ENCODE measurements around the gene ACAP3. TPM values are rescaled to one million over a fixed set of nuclear protein-coding genes. Genes with fewer than 3 reads are reported as not detected.

The ACAP3 gene
- total and polyA plus RNA-seq, 3 experiments from 2014 or later = 6.9 to 38.8 (median 36.4) TPM

DNA sequence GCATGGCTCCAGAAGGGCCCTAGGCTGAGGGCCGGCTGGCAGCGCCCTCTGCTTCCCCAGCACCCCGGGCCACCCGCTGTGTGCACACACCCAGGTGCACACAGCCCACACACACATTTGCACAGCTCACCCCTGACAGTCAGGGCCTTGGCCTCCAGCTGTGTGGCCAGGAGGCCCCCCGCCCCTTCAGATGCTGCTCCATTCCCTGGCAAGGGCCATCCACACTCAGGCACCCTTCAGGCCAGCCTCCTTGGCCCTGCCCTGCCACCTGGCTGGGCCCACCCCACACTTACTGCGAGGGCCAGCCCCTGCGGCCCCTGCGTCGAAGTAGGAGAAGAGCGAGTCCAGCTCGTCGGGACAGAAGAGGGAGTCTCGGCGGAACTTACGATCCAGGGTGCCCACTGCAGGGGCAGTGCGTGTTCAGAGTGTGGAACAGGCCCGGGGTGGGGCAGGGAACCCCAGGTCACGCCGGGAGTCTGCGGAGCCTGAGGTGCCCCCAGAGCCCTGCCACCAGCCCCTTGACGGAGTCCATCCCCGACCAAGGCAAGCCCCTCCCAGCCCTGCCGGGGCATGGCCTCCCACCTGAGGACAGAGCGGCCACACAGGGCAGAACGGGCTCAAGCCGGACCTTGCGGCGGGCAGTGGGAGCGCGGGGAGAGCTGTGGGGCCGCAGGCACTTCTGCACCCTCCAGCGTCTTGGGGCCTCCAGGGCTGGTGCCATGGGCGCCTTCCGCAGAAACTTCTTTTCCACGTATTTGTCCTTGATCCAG is 12.4 kb downstream of the ACAP3 start:
- no peaks in the 10 kb centered on the region for H3K27me3 ChIP-seq (ENCODE audit: insufficient read depth, low read length, poor library complexity, severe bottlenecking)
- CTCF ChIA-PET = interaction anchor here (1.5 kb wide), 1 partner anchor 173 kb away, joined by 6 read pairs; no protein-coding TSS in a partner anchor
- Mint-ChIP-seq H3K4me3 (no peak overlapping the region), H3K36me3 (no peaks in the 10 kb centered on the region), H3K4me1 (peaks cover 0 to 5% (median 4%) of the 10 kb centered on the region in 3 donors), H3K27me3 (no peaks in the 10 kb centered on the region), H3K27ac (no peak overlapping the region), H3K9me3 (no peaks in the 10 kb centered on the region)
- H3K4me1 ChIP-seq (ENCODE audit: insufficient read depth, low read length) = no peaks in the 10 kb centered on the region
- no peaks in the 10 kb centered on the region for H3K36me3 ChIP-seq (ENCODE audit: insufficient read depth, low read length)
- no peak overlapping the region for H3K27ac ChIP-seq (ENCODE audit: low read depth, low read length)
- POLR2A ChIA-PET = no interaction called here
- H3K9me3 ChIP-seq (ENCODE audit: low read length) = no peaks in the 10 kb centered on the region
- no peak overlapping the region for H3K4me3 ChIP-seq (ENCODE audit: low read length)
- no peak for DNase-seq

DNA sequence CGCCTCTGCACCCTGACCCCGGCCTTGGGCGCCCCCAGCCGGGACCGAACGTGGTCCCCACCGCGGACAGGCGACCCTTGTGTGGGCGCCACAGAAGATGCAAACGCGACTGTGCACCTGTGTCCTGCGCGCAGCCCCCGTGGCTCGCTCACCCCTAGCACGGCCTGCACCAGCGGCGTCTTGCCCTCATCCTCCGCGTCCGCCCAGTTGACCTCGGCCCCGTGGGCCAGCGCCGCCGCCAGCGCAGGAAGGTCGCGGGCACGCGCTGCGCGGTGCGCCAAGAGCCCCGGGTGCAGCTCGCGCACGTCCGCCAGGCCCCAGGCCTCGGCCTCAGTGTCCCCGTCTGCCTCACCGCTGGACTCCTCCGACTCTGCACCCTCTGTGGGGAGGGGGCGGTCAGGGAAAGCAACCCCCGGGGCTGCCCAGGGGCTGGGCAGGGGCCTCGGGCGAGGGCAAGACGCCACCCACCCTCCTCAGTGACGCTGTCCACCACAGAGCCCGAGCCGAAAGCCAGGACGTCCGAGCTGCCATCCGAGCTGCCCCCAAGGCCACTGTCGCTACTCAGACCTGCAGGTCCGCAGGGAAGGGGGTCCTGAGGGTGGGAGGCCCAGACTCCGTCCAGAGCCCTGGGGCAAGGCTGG is 13.4 kb downstream of the ACAP3 start:
- Histone ChIP-seq H3K9me3 (ENCODE audit: low read length) (no peaks in the 10 kb centered on the region), H3K36me3 (ENCODE audit: insufficient read depth, low read length) (no peaks in the 10 kb centered on the region), H3K27ac (ENCODE audit: low read depth, low read length) (no peak overlapping the region), H3K27me3 (ENCODE audit: insufficient read depth, low read length, poor library complexity, severe bottlenecking) (no peaks in the 10 kb centered on the region), H3K4me3 (ENCODE audit: low read length) (no peak overlapping the region), H3K4me1 (ENCODE audit: insufficient read depth, low read length) (no peaks in the 10 kb centered on the region)
- H3K9me3 Mint-ChIP-seq = no peaks in the 10 kb centered on the region
- H3K27me3 Mint-ChIP-seq = no peaks in the 10 kb centered on the region
- ChIA-PET POLR2A (no interaction called here), CTCF (interaction anchor here (1.5 kb wide), 1 partner anchor 172 kb away, joined by 6 read pairs; no protein-coding TSS in a partner anchor)
- peaks cover 0 to 4% (median 0%) of the 10 kb centered on the region in 3 donors for H3K4me1 Mint-ChIP-seq
- DNase-seq = no peak
- H3K27ac Mint-ChIP-seq = no peak overlapping the region
- H3K4me3 Mint-ChIP-seq = no peak overlapping the region
- no peaks in the 10 kb centered on the region for H3K36me3 Mint-ChIP-seq

DNA sequence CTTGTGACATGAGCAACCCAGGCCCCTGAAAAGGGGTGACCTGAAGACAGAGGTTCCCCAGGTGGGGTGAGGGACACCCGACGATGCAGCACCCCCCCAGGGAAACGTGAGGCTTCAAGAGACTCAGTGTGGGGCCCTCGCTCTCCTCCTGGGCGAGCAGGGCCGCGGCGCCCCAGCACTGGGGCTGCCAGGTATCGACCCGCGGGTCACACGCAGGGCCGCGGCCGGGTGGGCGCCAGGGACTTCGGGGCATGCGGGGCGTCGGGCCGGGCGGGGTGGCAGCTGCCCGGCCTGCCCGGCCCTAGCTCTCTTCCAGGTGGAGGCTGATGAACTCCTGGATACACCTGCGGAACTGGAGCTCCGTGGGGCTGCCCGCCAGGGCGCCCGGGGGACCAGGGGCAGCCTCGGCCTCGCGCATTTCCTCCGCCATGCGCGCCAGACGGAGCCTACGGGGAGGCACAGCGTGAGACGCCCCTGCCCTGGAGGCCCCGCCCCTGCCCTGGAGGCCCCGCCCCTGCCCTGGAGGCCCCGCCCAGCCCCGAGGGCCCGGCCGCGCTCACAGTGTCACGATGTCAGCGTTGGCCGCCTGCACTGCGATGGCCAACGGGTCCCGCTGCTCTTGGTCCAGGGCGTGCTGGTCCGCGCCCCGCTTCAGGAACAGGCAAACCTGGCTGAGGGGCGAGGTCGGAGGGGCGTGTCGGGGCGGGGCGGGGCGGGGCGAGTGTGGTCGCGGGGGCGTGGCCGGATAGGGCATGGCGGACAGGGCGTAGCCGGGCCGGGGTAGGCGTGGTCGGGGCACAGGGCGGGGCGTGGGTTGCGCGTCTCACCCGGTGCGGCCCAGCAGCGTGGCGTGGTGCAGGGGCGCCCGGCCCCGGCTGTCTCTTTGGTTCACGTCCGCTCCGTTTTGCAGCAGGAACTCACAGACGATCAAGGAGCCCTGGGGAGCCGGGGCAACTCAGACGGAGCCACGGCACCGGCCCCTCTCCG is 14.2 kb downstream of the ACAP3 start:
- POLR2A ChIA-PET = no interaction called here
- Mint-ChIP-seq H3K4me3 (no peak overlapping the region), H3K27me3 (no peaks in the 10 kb centered on the region), H3K9me3 (no peaks in the 10 kb centered on the region), H3K4me1 (peaks cover 0 to 4% (median 0%) of the 10 kb centered on the region in 3 donors), H3K27ac (no peak overlapping the region), H3K36me3 (no peaks in the 10 kb centered on the region)
- Histone ChIP-seq H3K36me3 (ENCODE audit: insufficient read depth, low read length) (no peaks in the 10 kb centered on the region), H3K9me3 (ENCODE audit: low read length) (no peaks in the 10 kb centered on the region), H3K4me1 (ENCODE audit: insufficient read depth, low read length) (no peaks in the 10 kb centered on the region), H3K27me3 (ENCODE audit: insufficient read depth, low read length, poor library complexity, severe bottlenecking) (no peaks in the 10 kb centered on the region), H3K27ac (ENCODE audit: low read depth, low read length) (no peak overlapping the region), H3K4me3 (ENCODE audit: low read length) (no peak overlapping the region)
- DNase-seq = no peak
- CTCF ChIA-PET = interaction anchor here (1.5 kb wide), 1 partner anchor 171 kb away, joined by 6 read pairs; no protein-coding TSS in a partner anchor

DNA sequence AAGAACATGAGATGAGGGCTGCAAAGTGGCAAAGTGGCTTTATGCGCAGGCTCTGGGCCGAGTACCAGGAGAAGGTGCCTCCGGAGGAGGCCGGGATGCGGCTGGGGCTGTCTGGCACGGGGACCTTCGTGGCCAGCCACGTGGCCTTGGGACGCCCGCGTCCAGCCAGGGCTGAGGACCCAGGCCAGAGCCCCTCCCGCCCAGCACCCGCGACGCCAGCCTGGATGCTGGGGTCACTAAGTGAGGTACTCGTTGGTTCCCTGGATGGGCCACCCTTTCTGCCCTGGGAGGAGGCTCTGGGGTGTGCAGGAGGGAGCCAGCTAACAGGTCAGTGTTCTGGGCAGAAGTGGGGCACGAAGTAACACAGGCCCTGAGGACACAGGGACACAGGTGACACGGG is 14.9 kb downstream of the ACAP3 start:
- no peak overlapping the region for H3K27ac ChIP-seq (ENCODE audit: low read depth, low read length)
- ChIA-PET CTCF (interaction anchor here (1.8 to 1.9 kb wide), 2 partner anchors 12 to 43 kb away, joined by 6 read pairs; no protein-coding TSS in a partner anchor), POLR2A (no interaction called here)
- no peaks in the 10 kb centered on the region for H3K9me3 ChIP-seq (ENCODE audit: low read length)
- Mint-ChIP-seq H3K4me1 (peaks cover 0 to 4% (median 0%) of the 10 kb centered on the region in 3 donors), H3K9me3 (no peaks in the 10 kb centered on the region), H3K36me3 (no peaks in the 10 kb centered on the region), H3K4me3 (no peak overlapping the region), H3K27ac (no peak overlapping the region), H3K27me3 (no peaks in the 10 kb centered on the region)
- no peaks in the 10 kb centered on the region for H3K36me3 ChIP-seq (ENCODE audit: insufficient read depth, low read length)
- DNase-seq = no peak
- H3K4me1 ChIP-seq (ENCODE audit: insufficient read depth, low read length) = no peaks in the 10 kb centered on the region
- H3K27me3 ChIP-seq (ENCODE audit: insufficient read depth, low read length, poor library complexity, severe bottlenecking) = no peaks in the 10 kb centered on the region
- H3K4me3 ChIP-seq (ENCODE audit: low read length) = no peak overlapping the region

DNA sequence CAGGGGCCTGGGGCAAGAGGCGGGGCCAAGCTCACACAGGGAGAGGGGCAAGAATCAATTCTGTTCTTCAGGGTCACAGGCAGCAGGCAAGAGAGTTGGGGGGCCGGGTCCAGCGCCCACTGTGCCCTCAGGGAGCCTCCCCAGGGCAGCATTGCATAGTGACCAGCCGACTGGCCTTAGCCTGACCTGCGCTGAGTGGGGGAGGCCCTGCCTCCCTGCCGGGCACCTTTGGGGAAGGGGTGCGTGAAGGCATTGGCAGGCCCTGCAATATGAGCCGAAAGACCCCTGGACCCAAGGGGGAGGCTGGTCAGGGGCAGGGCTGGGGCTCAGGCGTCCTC is 15.3 kb downstream of the ACAP3 start:
- Mint-ChIP-seq H3K27me3 (no peaks in the 10 kb centered on the region), H3K4me1 (peaks cover 0 to 4% (median 0%) of the 10 kb centered on the region in 3 donors), H3K36me3 (no peaks in the 10 kb centered on the region), H3K27ac (no peak overlapping the region), H3K4me3 (no peak overlapping the region), H3K9me3 (no peaks in the 10 kb centered on the region)
- H3K36me3 ChIP-seq (ENCODE audit: insufficient read depth, low read length) = no peaks in the 10 kb centered on the region
- ChIA-PET POLR2A (no interaction called here), CTCF (interaction anchor here (0.6 to 2.7 kb wide), 10 partner anchors 13 to 308 kb away, joined by 3 to 52 read pairs (median 4); no protein-coding TSS in a partner anchor)
- H3K27me3 ChIP-seq (ENCODE audit: insufficient read depth, low read length, poor library complexity, severe bottlenecking) = no peaks in the 10 kb centered on the region
- H3K27ac ChIP-seq (ENCODE audit: low read depth, low read length) = no peak overlapping the region
- H3K4me1 ChIP-seq (ENCODE audit: insufficient read depth, low read length) = no peaks in the 10 kb centered on the region
- H3K4me3 ChIP-seq (ENCODE audit: low read length) = no peak overlapping the region
- H3K9me3 ChIP-seq (ENCODE audit: low read length) = no peaks in the 10 kb centered on the region
- DNase-seq = no peak

DNA sequence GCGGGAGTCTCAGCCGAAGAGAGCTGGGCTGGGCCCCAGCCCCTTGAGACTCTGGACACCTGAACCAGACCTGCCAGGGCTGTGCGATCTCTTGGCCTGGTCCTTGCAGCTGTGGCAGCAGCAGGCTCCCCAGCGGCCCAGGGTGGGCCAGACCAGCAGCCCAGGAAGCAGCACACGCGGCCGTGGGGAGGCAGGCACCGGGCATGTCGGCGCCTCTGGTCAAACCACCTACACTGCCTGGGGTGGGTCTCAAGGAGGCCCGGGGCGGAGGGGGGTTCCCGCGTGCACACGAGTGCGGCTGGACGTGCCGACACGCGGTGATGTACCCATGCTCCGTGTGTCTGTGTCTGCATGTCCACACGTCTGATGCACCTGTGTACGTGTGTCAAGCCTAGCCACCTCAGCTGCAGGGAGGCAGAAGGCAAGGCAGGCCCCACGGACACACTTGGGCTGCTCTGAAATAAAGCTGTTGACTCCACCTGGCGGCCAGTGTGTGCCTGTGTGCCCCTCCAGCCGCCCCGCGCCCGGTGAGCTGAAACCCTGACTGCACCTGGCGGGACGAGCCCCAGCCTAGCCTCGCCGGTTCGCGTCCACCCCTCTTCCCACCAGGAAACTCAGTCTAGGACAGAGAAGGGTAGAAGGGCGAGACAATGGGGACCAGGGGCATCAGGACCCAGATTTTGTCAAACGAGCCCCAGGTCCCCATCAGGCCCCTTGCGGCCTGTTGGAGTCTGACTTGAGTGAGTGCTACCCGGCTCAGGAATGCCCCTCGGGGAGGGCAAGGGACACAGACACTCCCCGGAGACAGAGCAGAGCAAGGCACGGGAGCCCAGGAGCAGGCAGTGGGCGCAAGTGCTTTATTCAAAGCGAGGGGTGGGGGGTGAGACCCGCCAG is 15.9 kb downstream of the ACAP3 start:
- Mint-ChIP-seq H3K27ac (no peak overlapping the region), H3K4me1 (peaks cover 0 to 4% (median 0%) of the 10 kb centered on the region in 3 donors), H3K36me3 (no peaks in the 10 kb centered on the region), H3K4me3 (no peak overlapping the region), H3K27me3 (no peaks in the 10 kb centered on the region), H3K9me3 (no peaks in the 10 kb centered on the region)
- H3K4me1 ChIP-seq (ENCODE audit: insufficient read depth, low read length) = no peaks in the 10 kb centered on the region
- no peaks in the 10 kb centered on the region for H3K9me3 ChIP-seq (ENCODE audit: low read length)
- H3K36me3 ChIP-seq (ENCODE audit: insufficient read depth, low read length) = no peaks in the 10 kb centered on the region
- no peaks in the 10 kb centered on the region for H3K27me3 ChIP-seq (ENCODE audit: insufficient read depth, low read length, poor library complexity, severe bottlenecking)
- H3K4me3 ChIP-seq (ENCODE audit: low read length) = no peak overlapping the region
- ChIA-PET POLR2A (interaction anchor here (1.0 kb wide), 1 partner anchor 13 kb away, joined by 3 read pairs; no protein-coding TSS in a partner anchor), CTCF (interaction anchor here (0.6 to 2.7 kb wide), 12 partner anchors 8 to 307 kb away, joined by 3 to 52 read pairs (median 4); no protein-coding TSS in a partner anchor)
- DNase-seq = peak; percentile 48 to 78 (median 55)
- H3K27ac ChIP-seq (ENCODE audit: low read depth, low read length) = no peak overlapping the region

DNA sequence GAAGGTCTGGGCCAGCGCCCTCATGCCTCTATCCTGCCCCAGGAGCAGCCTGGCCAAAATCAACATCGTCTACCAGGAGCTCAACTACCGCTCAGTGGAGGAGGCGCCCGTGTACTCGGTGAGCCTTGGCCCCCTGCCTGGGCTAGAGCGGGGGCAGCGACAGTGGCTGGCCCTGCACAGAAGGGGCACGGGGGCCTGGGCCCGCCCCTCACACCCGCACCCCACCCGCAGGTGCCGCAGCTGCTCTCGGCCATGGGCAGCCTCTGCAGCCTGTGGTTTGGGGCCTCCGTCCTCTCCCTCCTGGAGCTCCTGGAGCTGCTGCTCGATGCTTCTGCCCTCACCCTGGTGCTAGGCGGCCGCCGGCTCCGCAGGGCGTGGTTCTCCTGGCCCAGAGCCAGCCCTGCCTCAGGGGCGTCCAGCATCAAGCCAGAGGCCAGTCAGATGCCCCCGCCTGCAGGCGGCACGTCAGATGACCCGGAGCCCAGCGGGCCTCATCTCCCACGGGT is 16.7 kb downstream of the ACAP3 start:
- Mint-ChIP-seq H3K9me3 (no peaks in the 10 kb centered on the region), H3K27ac (no peak overlapping the region)
- POLR2A ChIA-PET = interaction anchor here (1.0 kb wide), 1 partner anchor 14 kb away, joined by 3 read pairs; no protein-coding TSS in a partner anchor

More for the DNA sequence above, 16.7 kb downstream of the ACAP3 start:
- CTCF ChIA-PET = interaction anchor here (1.1 to 2.7 kb wide), 10 partner anchors 9 to 307 kb away, joined by 3 to 52 read pairs (median 4); no protein-coding TSS in a partner anchor
- Mint-ChIP-seq H3K4me1 (peaks cover 0 to 4% (median 0%) of the 10 kb centered on the region in 3 donors), H3K4me3 (no peak overlapping the region), H3K27me3 (no peaks in the 10 kb centered on the region), H3K36me3 (no peaks in the 10 kb centered on the region)
- Histone ChIP-seq H3K4me3 (ENCODE audit: low read length) (no peak overlapping the region), H3K36me3 (ENCODE audit: insufficient read depth, low read length) (no peaks in the 10 kb centered on the region), H3K27me3 (ENCODE audit: insufficient read depth, low read length, poor library complexity, severe bottlenecking) (no peaks in the 10 kb centered on the region), H3K4me1 (ENCODE audit: insufficient read depth, low read length) (no peaks in the 10 kb centered on the region), H3K9me3 (ENCODE audit: low read length) (no peaks in the 10 kb centered on the region), H3K27ac (ENCODE audit: low read depth, low read length) (no peak overlapping the region)
- DNase-seq = no peak

All from CD8-positive, alpha-beta memory T cell (primary cell).